Ishikawa (cell line): ENCODE results near the gene ZCCHC2.

Experiments used
- CEBPB ChIP-seq: IDR thresholded peaks from 2 replicates; pipeline ENCODE4 v1.6.1; 2012
- EP300 ChIP-seq: IDR thresholded peaks from 2 replicates; pipeline ENCODE4 v1.6.1; 2012; ENCODE audit warnings: borderline replicate concordance
- MAX ChIP-seq: IDR thresholded peaks from 2 replicates; pipeline ENCODE4 v1.6.1; 2012
- RAD21 ChIP-seq: IDR thresholded peaks from 2 replicates; pipeline ENCODE4 v1.6.1; 2012; ENCODE audit warnings: low read depth
- TF ChIP-seq, protein P1 (sequence below): IDR thresholded peaks from 2 replicates; pipeline ENCODE4 v1.6.1; 2012
- TF ChIP-seq, protein P2 (sequence below): IDR thresholded peaks from 2 replicates; pipeline ENCODE4 v1.6.1; 2012; ENCODE audit warnings: low read depth, mild to moderate bottlenecking

GRCh38 chr18:62500174-62500573, 22.7 kb upstream of the ZCCHC2 start:
- TF ChIP-seq EP300 = no peak
- TF ChIP-seq, protein P1, sequence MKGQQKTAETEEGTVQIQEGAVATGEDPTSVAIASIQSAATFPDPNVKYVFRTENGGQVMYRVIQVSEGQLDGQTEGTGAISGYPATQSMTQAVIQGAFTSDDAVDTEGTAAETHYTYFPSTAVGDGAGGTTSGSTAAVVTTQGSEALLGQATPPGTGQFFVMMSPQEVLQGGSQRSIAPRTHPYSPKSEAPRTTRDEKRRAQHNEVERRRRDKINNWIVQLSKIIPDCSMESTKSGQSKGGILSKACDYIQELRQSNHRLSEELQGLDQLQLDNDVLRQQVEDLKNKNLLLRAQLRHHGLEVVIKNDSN = no peak
- no peak for TF ChIP-seq CEBPB
- TF ChIP-seq MAX = no peak
- TF ChIP-seq RAD21 = no peak
- TF ChIP-seq, protein P2, sequence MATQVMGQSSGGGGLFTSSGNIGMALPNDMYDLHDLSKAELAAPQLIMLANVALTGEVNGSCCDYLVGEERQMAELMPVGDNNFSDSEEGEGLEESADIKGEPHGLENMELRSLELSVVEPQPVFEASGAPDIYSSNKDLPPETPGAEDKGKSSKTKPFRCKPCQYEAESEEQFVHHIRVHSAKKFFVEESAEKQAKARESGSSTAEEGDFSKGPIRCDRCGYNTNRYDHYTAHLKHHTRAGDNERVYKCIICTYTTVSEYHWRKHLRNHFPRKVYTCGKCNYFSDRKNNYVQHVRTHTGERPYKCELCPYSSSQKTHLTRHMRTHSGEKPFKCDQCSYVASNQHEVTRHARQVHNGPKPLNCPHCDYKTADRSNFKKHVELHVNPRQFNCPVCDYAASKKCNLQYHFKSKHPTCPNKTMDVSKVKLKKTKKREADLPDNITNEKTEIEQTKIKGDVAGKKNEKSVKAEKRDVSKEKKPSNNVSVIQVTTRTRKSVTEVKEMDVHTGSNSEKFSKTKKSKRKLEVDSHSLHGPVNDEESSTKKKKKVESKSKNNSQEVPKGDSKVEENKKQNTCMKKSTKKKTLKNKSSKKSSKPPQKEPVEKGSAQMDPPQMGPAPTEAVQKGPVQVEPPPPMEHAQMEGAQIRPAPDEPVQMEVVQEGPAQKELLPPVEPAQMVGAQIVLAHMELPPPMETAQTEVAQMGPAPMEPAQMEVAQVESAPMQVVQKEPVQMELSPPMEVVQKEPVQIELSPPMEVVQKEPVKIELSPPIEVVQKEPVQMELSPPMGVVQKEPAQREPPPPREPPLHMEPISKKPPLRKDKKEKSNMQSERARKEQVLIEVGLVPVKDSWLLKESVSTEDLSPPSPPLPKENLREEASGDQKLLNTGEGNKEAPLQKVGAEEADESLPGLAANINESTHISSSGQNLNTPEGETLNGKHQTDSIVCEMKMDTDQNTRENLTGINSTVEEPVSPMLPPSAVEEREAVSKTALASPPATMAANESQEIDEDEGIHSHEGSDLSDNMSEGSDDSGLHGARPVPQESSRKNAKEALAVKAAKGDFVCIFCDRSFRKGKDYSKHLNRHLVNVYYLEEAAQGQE = no peak
